Lower leg skin (tissue), 4 donors: Measurements from ENCODE around the gene CHMP1A. TPM values are rescaled to one million over a fixed set of nuclear protein-coding genes. Genes with fewer than 3 reads are reported as not detected.
A peak's percentile ranks its signal among the peaks of the same experiment; 100 is the strongest.
"Not testable (repeated sequence)": the region's sequence is repeated elsewhere in the genome, so short reads cannot be mapped to it uniquely, and the experiment has no call there.

Experiments used
- DNase-seq, 2 donors: peaks; one replicate each; pipeline ENCODE4 v3.0.0-alpha.2; 2019; ENCODE audit warnings: low spot score in 2 of 2
- H3K4me3 ChIP-seq: fragments of 200-600 bp; sonication (generic); 2 replicates; pipeline ENCODE4 v1.5.1; 2017; ENCODE audit warnings: mild to moderate bottlenecking, low read depth; ENCODE audit not compliant: poor library complexity, severe bottlenecking
- CTCF ChIP-seq, 3 donors: fragments of 450-650 bp; IDR thresholded peaks; one replicate each; pipeline ENCODE4 v1.5.1; 2016; ENCODE audit warnings: antibody characterized with exemption in 3 of 3, mild to moderate bottlenecking in 3 of 3, moderate library complexity in 2 of 3
- POLR2A ChIP-seq, 2 donors: fragments of 450-650 bp; IDR thresholded peaks; one replicate each; pipeline ENCODE4 v1.6.1; 2016 to 2017; ENCODE audit warnings: antibody characterized with exemption in 2 of 2, mild to moderate bottlenecking in 1 of 2, moderate library complexity in 1 of 2
- WGBS, 2 donors: methylation state at CpG; one replicate each; pipeline ENCODE4 v1.1.5; 2018; 5-methylcytosine and 5-hydroxymethylcytosine counted together
- intact Hi-C: fragments of 100-400 bp; cut with DNase I; formaldehyde crosslinking; loops from one replicate; pipeline ENCODE4 v1.15.0; 2023; ENCODE audit warnings: low total_unique reads
- total RNA-seq, 4 donors: library from RNA; depleted of rRNA; stranded (reverse); fragments of >200 nt; gene quantifications; one replicate each; pipeline ENCODE4 v1.1.0, GENCODE V29; 2016

The CHMP1A gene
- total RNA-seq, 4 donors from 2014 or later = 78.3 to 141 (median 91.1) TPM

GRCh38 chr16:89687092-89687940 lies 29.8 kb upstream of the CHMP1A start:
- 7 to 17% methylated on average over 28 to 38 of the region's 42 CpGs for WGBS, 2 donors
- TF ChIP-seq CTCF (IDR thresholded peaks at IDR 0.05) = no peak
- TF ChIP-seq POLR2A (IDR thresholded peaks at IDR 0.05) = no peak
- peak overlapping the region; percentile 71 for H3K4me3 ChIP-seq
- DNase-seq = no peak
- intact Hi-C loops = no loop called here

- TF ChIP-seq POLR2A (IDR thresholded peaks at IDR 0.05) (no peak), CTCF (IDR thresholded peaks at IDR 0.05) (no peak)
- intact Hi-C loops = no loop called here
- peak; percentile 86 to 96 for DNase-seq
- 0 to 2% methylated on average over 18 to 47 of the region's 67 CpGs for WGBS, 2 donors
- peak within 1 kb of the TSS; percentile 71 for H3K4me3 ChIP-seq
These were observed 29.1 kb upstream of the CHMP1A start, which contains the start of gene CDK10 for GRCh38 chr16:89686520-89687091. TSS of gene CDK10 (plus strand) at chr16:89686689. CDS start at chr16:89686711, 22 bp downstream.

GRCh38 chr16:89685916-89686315 lies 28.4 kb upstream of the CHMP1A start:
- WGBS, 2 donors = 79 to 94% methylated on average over 1 of the region's 1 CpG

GRCh38 chr16:89678258-89678657 lies 20.8 kb upstream of the CHMP1A start:
- no peak for DNase-seq
- no peak overlapping the region for H3K4me3 ChIP-seq
- TF ChIP-seq CTCF (IDR thresholded peaks at IDR 0.05) = no peak
- no peak for TF ChIP-seq POLR2A (IDR thresholded peaks at IDR 0.05)
- WGBS, 2 donors = 96 to 99% methylated on average over 2 of the region's 2 CpGs
- intact Hi-C loops = no loop called here

More at GRCh38 chr16:89685916-89686315, 28.4 kb upstream of the CHMP1A start:
- TF ChIP-seq CTCF (IDR thresholded peaks at IDR 0.05) (no peak), POLR2A (IDR thresholded peaks at IDR 0.05) (no peak)
- H3K4me3 ChIP-seq = no peak overlapping the region
- intact Hi-C loops = no loop called here
- DNase-seq = no peak

DNA sequence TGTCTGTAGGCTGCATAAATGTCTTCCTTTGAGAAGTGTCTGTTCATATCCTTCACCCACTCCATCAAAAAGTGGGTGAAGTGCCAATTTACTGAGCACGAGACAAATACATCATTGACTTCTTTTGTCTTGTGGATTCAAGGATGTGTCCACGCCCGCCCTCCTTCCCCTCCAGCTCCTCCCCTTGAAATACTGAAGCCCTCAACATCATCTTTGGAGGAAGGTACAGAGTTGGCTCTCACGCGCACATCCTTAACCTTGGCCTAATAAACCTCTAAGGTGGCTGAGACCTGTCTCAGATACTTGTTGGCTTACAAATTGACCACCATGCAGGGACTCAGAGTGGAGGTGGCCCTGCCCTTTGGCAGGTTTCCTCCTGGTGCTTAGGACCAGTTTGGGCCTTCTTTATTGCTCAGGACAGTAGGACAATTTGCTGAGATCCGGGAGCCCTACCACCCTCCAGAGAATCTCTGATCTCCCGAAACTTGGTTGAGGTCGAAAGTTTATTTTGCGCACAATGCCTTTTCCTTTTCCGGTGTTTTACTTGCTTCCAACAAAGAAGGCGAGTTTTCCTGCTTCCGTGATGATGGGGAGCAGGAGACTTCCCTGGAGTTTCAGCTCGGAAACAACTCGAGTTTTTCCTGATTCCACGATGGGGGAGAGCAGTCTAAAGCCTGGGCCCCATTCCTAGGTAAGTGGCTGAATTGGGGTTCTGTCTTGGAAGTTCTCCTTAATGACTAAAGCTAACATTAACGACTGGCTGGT lies 14.9 kb upstream of the CHMP1A start:
- intact Hi-C loops = no loop called here
- 87 to 88% methylated on average over 16 of the region's 16 CpGs for WGBS, 2 donors
- DNase-seq = no peak
- H3K4me3 ChIP-seq = no peak overlapping the region
- no peak for TF ChIP-seq POLR2A (IDR thresholded peaks at IDR 0.05)
- no peak for TF ChIP-seq CTCF (IDR thresholded peaks at IDR 0.05)

DNA sequence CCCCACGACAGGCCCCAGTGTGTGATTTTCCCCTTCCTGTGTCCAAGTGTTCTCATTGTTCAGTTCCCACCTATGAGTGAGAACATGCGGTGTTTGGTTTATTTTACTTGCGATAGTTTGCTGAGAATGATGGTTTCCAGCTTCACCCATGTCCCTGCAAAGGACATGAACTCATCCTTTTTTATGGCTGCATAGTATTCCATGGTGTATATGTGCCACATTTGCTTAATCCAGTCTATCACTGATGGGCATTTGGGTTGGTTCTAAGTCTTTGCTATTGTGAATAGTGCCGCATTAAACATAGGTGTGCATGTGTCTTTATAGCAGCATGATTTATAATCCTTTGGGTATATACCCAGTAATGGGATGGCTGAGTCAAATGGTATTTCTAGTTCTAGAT lies 14.1 kb upstream of the CHMP1A start:
- WGBS, 2 donors = 95 to 97% methylated on average over 4 of the region's 4 CpGs
- H3K4me3 ChIP-seq, DNase-seq, intact Hi-C loops: not testable (repeated sequence)
